K562 (cell line): Measurements from ENCODE around the gene HSPB6.
"Not testable (repeated sequence)": the region's sequence is repeated elsewhere in the genome, so short reads cannot be mapped to it uniquely, and the experiment has no call there.

Experiments used
- CEBPG ChIP-seq, 3 experiments: fragments of 200-800 bp in 1 of 3; sonication (Bioruptor generic) in 1 of 3; sonication (generic) in 1 of 3; formaldehyde crosslinking in 1 of 3; IDR thresholded peaks in 2 of 3; conservative IDR thresholded peaks in 1 of 3; 2 replicates each; pipeline versions ENCODE4 v1.6.1 to v1.8.0; 2016 to 2022; ENCODE audit warnings: missing compliant biosample characterization in 2 of 3, missing genetic modification characterization in 2 of 3, mild to moderate bottlenecking in 1 of 3, missing genetic modification reagents in 1 of 3
- CHD1 ChIP-seq: fragments of 200-600 bp; sonication (generic); IDR thresholded peaks from one replicate; pipeline ENCODE4 v1.6.1; 2012; ENCODE audit warnings: mild to moderate bottlenecking, moderate library complexity, low read length, inconsistent platforms
- FOXJ3 ChIP-seq: sonication (generic); formaldehyde crosslinking; IDR thresholded peaks from 2 replicates; pipeline ENCODE4 v1.4.0; 2020; ENCODE audit warnings: mild to moderate bottlenecking, missing genetic modification reagents
- FOXM1 ChIP-seq, 2 experiments: fragments of 450-650 bp in 1 of 2; sonication (generic) in 1 of 2; formaldehyde crosslinking in 1 of 2; IDR thresholded peaks; 2 replicates each; pipeline versions ENCODE4 v1.6.1 to v1.9.0; 2017 to 2022; ENCODE audit warnings: low read depth in 2 of 2, mild to moderate bottlenecking in 2 of 2, missing genetic modification reagents in 1 of 2, moderate library complexity in 1 of 2
- PHF8 ChIP-seq: fragments of 200-600 bp; sonication (generic); IDR thresholded peaks from 2 replicates; pipeline ENCODE4 v1.6.1; 2012; ENCODE audit warnings: mixed run types, mild to moderate bottlenecking, inconsistent platforms, low read length, moderate library complexity, borderline replicate concordance
- POLR2A ChIP-seq: fragments of 450-650 bp; conservative IDR thresholded peaks from 2 replicates; pipeline ENCODE4 v1.6.1; 2016
- TCF7 ChIP-seq: sonication (generic); IDR thresholded peaks from 2 replicates; pipeline ENCODE4 v1.6.1; 2016; ENCODE audit warnings: antibody characterized with exemption, borderline replicate concordance
- TEAD4 ChIP-seq, 2 experiments: sonication (generic) in 1 of 2; formaldehyde crosslinking in 1 of 2; IDR thresholded peaks; 2 replicates each; pipeline versions ENCODE4 v1.6.1 to v1.8.0; 2012 to 2022; ENCODE audit warnings: borderline replicate concordance in 1 of 2, inconsistent platforms in 1 of 2, low read length in 1 of 2, mild to moderate bottlenecking in 1 of 2, missing genetic modification reagents in 1 of 2
- ZNF589 ChIP-seq: fragments of 200-800 bp; sonication (Bioruptor generic); IDR thresholded peaks from 2 replicates; pipeline ENCODE4 v1.6.1; 2016; ENCODE audit warnings: low read depth, missing genetic modification characterization, missing compliant biosample characterization
- TF ChIP-seq, protein P1 (sequence below): sonication (generic); formaldehyde crosslinking; IDR thresholded peaks from 2 replicates; pipeline ENCODE4 v1.9.0; 2022; ENCODE audit warnings: mild to moderate bottlenecking, missing genetic modification reagents
- TF ChIP-seq, protein P2 (sequence below): fragments of 250-450 bp; sonication (Bioruptor Pico); IDR thresholded peaks from 2 replicates; pipeline ENCODE4 v1.5.0; 2020; ENCODE audit warnings: mild to moderate bottlenecking

DNA sequence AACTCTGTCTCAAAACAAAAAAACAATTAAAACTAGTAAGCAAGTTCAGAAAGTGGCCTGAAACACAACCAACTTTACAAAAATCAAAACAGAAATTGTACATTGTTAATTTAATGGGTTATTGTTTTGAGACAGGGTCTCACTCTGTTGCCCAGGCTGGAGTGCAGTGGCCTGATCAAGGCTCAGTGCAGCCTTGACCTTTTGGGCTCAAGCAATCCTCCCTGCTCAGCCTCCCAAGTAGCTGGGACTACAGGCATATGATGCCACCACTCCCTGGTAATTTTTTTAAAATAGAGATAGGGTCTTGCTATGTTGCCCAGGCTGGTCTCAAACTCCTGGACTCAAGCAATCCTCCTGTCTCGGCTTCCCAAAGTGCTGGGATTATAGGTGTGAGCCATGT lies 38.7 kb upstream of the HSPB6 start:
- TF ChIP-seq PHF8; CEBPG (CRISPR knock-in tag; IDR thresholded peaks at IDR 0.05); CEBPG (tag; conservative IDR thresholded peaks at IDR 0.05 in 1 of 2, IDR thresholded peaks at IDR 0.05 in 1 of 2); POLR2A; ZNF589; FOXJ3 (CRISPR knock-in tag); FOXM1 (IDR thresholded peaks at IDR 0.05; ENCODE audit: low read depth); FOXM1 (CRISPR knock-in tag; IDR thresholded peaks at IDR 0.05; ENCODE audit: low read depth); CHD1; TEAD4 (IDR thresholded peaks at IDR 0.05; ENCODE audit: low read length); TEAD4 (CRISPR knock-in tag; IDR thresholded peaks at IDR 0.05; ENCODE audit: borderline replicate concordance); TCF7: not testable (repeated sequence)
- TF ChIP-seq, protein P1, sequence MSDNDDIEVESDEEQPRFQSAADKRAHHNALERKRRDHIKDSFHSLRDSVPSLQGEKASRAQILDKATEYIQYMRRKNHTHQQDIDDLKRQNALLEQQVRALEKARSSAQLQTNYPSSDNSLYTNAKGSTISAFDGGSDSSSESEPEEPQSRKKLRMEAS (CRISPR knock-in tag): not testable (repeated sequence)
- TF ChIP-seq, protein P2, sequence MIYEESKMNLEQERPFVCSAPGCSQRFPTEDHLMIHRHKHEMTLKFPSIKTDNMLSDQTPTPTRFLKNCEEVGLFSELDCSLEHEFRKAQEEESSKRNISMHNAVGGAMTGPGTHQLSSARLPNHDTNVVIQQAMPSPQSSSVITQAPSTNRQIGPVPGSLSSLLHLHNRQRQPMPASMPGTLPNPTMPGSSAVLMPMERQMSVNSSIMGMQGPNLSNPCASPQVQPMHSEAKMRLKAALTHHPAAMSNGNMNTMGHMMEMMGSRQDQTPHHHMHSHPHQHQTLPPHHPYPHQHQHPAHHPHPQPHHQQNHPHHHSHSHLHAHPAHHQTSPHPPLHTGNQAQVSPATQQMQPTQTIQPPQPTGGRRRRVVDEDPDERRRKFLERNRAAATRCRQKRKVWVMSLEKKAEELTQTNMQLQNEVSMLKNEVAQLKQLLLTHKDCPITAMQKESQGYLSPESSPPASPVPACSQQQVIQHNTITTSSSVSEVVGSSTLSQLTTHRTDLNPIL (CRISPR knock-in tag): not testable (repeated sequence)
